Activated CD4-positive, alpha-beta T cell treated with anti-CD3 and anti-CD28 coated beads for 1 hour (primary cell): ENCODE results near the gene IGF2R.

Experiments used
- DNase-seq: peaks from one replicate; pipeline ENCODE4 v3.0.0-alpha.2; 2020

IGF2R gene

DNA sequence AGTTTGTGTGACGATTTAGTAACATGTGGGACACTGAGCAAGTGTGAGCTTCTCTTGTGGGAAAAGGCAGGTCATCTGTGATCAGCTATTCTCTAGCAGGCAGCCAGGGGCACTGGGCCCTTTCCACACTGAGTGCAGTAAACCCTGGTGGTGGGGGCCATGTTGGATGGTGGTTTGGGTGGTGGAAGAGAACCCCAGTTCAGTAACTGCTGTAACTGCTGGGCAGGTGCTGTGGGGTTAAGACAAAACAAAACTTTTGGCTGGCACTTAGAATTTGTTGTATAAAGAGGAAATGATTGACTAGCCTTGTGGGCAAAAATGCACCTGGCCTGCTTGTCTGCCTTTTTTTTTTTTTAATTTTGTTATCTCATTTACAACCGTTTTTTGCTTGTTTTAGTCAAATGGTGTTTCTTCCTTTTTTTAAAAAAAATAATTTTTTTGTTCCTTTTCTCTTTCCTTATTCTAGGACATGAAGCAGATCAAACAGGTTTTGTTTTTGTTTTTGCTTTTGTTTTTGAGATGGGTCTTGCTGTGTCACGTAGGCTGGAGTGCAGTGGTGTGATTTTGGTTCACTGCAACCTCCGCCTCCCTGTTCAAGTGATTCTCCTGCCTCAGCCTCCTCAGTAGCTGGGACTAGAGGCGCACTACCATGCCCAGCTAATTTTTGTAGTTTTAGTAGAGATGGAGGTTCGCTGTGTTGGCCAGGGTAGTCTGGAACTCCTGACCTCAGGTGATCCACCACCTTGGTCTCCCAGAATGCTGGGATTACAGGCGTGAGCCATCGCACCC, 59.8 kb downstream of the IGF2R start:
- DNase-seq, result no peak

DNA sequence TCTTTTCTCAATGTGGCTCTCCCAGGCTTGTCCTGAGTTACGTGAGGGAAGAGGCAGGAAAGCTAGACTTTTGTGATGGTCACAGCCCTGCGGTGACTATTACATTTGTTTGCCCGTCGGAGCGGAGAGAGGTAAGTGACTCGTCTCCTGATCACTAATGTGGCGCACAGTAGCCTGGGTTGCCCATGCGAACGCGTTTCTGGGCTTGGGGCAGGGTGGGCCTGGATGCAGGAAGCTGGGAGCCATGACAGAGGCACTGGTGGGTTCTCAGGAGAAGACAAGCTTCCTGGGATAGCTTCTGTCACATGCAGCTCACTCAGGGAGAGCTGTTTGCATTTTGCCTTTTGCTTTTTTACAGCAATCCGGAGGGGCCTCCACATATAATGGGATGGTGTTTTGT, 60.6 kb downstream of the IGF2R start:
- DNase-seq, result no peak

DNA sequence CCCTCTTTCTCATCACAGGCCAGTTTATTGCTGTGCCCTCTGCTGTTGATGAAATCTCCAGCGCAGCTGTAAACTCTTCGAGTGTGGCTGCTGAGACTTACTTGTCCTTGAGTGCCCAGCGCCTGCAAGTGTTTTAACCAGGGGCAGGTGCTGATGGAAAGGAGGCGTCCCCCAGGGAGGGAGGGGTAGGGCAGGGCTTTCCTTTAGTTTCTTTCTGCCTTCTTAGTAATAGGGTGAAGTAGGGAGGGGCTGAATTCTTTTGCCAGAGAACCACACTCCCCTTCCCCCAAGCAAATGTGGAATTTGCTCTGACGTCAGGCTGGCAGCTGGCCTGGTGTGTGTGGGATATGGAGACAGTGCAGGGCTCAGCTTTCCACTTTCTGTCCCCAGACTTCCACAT, 61.2 kb downstream of the IGF2R start:
- DNase-seq, result no peak

DNA sequence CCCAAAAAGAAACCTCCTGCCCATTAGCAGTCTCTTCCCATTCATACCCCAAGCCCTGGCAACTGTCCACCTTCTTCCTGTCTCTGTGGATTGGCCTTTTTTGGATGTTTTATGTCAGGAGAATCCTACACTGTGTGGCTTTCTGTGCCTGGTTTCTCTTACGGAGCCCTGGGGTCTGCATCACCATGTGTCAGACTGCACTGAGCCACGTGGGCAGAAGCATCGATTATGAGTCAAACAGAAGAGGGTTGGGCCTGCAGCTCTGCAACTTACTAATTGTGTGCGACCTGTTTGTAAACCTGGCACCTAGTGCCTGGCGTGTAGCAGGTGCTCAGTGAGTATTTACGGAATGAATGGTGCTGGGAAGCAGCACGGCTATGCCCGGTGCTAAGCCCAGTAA, 62.6 kb downstream of the IGF2R start:
- DNase-seq, result no peak

DNA sequence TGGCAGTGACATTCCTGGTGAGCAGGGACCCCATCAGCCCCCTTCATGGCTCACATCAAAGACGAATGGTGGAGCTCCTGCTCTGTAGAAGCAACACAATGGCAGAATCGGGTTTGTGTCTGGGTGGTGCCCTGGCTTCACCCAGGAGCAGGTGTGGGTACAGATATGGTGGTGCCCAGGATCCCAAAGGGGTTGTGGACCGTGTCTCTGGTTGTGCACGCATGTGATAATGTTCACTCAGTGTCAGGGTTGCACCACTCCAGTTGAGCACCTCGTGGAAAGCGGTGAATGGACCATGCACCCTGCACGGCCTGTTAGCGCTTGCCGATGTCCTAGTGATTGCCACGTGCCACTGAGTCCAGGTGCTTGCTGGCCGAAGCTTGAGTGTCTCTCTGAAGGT, 63.0 kb downstream of the IGF2R start:
- no peak for DNase-seq

DNA sequence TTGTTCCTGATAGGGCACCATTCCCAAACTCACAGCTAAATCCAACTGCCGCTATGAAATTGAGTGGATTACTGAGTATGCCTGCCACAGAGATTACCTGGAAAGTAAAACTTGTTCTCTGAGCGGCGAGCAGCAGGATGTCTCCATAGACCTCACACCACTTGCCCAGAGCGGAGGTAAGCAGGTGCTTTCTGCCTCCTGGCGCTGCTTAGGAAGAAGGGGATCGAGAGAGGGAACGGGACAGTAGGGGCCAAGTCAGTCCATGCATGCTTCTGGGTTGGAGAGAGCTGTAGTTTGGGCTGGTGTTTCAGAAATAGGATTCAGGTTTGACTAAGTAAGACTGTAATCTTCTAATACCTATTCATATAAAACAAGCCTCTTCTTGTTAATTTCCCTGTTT, 63.7 kb downstream of the IGF2R start:
- DNase-seq, result no peak

DNA sequence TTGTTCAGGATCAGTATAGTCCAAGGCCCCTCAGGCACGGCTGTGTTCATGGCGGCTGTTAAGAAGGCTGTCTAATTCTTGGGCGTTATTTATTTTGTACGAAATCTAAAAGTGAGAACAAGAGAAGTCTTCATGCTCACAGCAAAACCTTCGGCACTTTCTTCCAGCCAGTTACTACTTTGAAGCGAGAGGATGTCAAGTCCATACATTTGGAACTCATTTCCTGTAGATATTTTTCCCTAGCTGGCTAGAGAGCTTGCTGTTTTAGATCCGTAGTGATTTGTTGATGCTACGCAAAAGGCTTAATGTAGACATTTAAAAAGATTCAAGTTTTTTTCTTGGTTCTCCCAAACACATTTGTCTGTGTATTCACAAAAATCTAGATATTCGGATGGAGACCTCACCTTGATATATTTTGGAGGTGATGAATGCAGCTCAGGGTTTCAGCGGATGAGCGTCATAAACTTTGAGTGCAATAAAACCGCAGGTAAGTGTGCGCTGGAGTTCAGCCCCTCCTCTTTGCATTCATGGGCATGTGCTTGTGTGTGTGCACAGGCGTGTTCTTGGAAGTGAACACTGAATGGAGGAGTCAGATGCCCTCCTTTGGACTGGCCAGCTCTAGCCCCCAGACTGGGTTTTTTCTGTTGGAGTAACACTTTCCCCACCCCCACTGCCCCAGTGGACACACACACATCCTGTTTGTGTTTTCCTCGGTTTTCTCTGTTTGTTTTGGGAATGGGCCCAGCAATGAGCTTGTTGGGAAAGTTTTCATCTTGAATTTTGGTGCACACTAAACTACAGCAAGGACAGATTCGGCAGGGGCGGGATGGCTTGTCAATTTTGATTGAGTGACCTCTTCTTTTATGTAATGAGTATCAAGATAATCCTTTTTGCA, 65.4 kb downstream of the IGF2R start:
- no peak for DNase-seq

DNA sequence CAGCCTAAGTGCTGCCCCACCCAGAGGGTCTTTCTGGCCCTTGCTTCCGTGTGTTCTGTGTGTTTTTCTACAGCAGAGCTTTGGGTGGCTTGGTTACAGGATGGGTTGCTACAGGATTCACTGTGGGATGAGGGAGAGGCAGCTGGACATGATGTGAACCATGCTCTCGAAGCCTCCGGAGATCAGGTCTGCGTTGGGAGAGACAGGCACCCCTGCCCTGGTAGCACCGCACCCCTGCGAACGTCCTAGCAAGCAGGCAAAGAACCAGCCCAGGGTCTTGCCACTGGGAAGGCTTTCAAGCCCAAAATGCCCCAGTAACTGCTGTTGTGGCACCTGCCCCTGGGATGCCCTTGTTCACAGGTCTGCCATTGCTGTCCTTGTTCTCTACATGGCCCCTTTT, 66.4 kb downstream of the IGF2R start:
- DNase-seq, result no peak

DNA sequence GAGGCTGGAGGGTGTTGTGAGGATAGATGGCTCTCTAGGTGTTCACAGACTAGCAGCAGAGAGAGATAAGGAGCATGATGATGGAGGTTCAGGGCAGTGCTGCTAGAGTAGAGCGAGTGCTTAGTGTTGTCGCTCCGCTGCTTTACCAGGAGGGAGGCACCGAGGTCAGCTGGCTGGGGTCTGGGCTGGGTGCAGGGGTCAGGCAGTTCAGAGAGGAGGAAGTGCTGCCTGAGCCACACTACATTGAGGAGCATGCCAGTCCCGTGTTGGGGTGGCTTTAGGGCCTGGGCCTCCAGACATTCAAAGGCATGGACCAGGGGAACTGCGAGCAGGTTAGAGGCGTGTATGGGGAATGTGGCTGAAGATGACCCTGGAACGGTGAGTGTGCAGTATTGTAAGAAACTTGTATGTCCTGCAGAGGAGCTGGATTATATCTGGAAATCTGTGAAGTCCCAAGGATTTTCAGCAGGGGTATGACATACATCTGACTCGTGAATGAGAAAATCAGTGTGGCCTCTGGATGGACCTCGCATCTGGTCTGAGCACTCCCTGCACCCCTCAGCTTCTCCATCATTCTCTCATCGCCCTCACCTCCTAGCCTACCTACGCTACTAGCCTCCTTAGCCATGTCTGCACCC, 66.9 kb downstream of the IGF2R start:
- no peak for DNase-seq

DNA sequence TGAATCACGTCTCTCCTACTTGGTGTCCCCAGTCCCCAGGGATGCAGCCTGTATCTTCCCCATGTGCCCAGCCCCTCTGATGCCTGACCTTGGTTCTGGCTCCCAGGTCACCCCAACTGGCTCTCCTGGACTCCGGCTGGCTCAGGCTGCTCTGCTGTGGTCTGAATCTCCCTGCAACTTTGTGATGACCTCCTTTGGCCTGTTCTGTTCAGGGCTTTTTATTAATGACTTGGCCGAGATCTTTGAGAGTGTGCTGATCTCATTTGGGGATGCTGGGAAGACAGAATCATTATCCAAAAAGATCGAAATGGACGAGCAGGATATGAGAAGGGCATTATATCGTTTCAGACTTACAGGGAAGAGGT, 67.4 kb downstream of the IGF2R start:
- DNase-seq, result no peak

DNA sequence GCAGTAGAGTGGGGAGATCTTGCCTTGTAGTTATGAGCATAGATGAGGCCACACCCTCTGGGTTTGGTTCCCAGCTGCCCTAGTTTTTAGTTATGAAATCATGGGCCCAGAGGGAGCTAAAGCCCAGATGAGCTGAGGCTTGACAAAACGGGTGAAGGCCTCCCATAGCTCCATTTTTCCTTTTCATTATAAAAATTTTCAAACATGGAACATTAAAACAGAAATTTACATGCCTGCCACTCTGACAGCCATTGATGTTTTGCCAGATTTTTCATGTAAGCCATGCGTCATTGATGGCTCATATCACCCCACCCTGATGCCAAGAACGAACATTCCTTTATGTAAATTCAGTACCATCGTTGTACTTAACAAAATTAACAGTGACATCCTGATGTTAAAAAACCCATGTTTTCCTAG, 67.9 kb downstream of the IGF2R start:
- DNase-seq, result no peak

DNA sequence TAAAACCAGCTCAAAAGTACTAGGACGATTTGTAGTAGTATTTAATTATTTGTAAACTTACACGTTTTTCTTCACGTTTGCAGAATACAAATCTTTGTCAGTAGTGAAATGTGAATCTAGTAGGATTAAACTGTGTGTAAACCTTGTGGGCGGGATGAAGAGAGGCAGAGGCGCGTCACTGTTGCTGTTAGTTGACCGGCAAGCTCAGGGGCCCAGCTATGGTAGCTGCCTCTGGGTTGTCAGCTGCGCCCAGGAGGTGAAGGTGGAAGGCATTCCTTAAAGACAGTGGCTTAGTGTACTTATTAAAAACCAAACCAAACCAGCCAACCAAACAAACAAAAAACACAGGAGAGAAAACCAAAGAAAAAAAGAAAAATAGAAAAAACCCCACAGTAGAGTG, 69.6 kb downstream of the IGF2R start:
- DNase-seq, result no peak

DNA sequence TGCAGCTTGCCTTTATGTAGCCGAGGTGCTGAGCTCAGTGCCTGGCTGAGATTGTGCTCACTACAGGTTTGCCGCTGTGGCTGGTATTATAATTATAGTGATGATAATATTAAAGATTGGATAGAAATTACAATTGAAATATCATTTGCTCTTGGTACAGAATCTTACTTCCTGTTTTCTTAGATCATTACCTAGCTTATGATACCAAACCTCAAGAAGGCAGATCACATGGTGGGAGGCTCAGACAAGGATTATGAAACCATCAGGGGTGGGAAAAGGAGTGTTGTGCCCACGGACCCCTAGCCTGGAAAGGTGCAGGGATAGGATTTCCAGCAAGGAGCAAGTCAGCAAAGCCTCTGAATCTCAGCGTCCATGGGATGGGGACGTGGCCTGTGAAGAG, 70.6 kb downstream of the IGF2R start:
- DNase-seq, result no peak

DNA sequence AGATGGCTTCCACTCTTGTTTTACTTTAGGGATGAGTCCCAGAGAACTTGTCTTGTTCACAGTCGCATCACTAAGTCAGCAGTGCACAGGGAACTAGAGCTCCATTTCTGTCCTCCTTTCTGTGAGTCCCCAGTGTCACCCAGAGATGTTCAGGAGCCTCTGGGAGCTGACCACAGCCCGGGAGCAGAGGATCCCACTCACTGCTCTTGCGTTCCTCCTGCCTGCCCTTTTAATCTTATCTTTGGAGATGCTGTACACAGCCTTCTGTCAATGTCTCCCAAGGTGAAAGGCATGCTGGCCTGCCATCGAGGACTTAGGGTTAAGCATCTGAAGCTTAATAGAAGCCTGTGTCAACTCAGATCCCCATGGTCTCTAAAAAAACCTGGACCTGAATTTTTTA, 71.2 kb downstream of the IGF2R start:
- no peak for DNase-seq

DNA sequence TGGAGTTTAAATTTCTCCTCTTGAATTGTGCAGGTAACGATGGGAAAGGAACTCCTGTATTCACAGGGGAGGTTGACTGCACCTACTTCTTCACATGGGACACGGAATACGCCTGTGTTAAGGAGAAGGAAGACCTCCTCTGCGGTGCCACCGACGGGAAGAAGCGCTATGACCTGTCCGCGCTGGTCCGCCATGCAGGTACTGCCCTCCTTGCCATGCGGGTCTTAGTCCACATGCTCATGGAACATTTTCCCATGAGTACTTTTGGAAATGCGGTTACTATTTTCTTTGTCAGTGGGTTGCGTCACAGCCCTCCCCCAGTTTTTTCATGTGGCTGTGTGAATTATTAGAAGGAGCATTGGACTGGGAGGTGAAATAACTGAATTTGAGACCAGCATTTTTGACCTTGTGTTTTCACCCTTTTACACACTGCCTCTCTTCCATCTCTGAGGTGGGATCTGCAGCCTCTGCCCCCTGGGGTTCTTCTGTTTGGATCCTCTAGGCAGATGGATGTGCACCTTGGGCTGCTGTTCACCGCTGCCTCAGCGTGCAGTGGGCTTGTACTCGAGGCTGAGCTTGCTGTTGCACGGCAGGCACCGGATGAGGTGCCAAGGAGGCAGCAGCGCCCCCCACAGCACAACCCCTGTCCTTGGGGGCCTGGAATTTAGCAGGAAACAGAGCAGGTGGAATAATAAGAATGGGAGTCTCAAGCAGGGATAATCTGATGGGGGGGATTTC, 71.8 kb downstream of the IGF2R start:
- DNase-seq, result no peak

DNA sequence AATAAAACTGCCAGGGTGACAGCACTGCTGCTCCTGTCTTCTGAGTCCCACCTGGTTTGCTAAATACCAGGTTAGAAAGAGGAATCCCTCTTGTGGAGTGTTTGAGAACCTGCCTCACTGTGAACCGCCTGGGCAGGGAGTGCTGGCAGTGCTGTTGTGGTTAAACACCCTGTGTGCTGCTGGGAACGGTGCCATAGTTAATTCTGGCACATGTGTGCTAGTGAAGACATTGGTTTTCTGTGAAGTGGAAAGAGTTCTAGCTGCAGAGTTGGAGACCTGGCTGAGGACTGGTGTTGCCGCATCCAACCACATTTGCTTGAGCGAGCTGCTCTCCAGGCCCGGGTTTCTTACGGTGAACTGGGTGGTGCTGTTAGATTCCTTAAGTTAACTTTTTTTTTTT, 72.7 kb downstream of the IGF2R start:
- no peak for DNase-seq

DNA sequence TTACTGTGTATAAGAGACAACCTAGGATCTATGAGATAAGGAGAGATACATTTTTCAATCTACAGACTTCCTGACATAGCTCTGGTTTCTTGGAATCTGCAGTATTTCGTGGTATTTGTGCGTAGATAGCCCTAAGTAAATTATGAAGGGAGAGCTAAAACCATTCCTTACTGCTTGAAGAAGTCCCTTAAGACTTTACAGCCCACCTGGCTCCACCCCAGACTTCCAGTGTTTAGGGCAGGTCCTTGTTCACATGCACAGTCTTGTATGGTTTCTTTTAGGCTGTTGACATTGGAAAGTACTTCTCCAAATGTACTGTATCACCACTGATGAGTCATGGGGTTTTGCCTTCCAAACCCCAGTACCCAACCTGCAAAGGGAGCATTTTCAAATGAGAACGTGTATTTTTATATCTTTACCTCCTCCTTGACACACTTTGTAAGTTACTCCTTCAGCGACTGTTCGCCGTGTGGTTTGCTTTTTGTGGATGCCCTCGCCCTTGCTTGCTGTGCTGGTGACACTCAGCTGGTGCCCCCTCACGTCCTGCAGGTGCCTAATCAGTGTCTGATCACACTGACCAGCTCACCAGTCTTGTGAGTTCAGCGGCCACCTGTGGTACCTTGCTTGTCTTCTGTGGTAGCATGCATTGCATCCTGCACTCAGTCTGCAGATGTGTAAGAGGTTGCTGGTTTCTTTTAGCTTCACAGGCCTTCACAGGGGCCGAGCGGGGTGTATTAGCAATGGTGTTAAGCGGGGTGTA, 73.3 kb downstream of the IGF2R start:
- DNase-seq, result no peak

DNA sequence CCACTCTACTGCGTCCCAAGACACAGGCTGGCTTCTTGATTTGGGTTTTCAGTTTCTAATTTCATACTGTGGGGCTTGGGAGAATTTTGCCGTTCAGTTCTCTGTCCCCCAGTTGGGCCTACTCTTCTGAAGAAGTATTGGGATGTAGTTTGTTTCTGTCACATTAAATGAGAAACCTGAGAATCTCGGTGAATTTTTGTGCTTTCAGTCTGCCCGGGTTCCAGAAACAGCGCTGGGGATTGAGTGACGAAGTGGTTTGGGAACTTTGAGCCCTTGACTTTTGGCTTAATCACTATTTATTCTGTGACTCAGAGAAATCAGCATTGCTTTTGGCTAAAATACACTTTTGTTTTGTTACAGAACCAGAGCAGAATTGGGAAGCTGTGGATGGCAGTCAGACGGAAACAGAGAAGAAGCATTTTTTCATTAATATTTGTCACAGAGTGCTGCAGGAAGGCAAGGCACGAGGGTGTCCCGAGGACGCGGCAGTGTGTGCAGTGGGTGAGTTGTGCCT, 74.0 kb downstream of the IGF2R start:
- DNase-seq, result no peak

DNA sequence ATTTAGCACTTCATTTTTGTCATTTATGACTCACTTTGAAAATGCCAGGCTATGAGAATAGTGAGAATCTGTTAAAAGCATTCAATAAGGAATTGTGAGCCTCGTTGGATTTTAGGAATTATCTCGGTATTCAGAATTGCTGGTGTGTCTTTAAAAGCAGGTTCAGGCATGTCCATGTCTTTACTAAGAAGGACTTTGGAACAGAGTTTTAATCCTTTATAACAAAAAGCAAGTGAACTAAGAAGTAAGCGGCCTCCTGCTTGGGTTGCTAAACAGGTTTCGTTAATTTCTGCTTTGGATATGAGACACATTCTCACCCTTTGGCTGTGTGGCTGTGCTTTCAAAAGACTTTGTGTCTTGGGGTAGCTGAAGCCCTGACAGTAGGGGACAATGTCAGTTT, 74.9 kb downstream of the IGF2R start:
- no peak for DNase-seq

DNA sequence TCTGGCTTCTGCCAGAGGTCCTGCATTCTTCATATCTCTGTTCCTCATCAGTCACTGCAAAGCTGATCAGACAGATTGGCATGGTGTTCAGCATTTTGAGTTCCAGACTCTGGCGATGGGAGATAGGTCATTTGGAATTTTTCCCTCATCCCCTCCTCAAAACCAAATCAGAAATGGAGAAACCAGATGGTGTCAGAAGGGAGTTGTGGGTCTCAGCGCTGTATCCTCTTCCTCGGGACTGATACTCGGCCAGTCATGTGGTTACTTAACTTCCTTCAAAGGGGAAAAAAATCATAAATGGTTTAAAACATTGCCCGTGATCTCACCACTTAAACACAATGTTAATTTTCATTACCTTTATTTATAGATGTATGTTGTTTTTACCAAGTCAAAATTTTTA, 75.8 kb downstream of the IGF2R start:
- DNase-seq, result no peak

DNA sequence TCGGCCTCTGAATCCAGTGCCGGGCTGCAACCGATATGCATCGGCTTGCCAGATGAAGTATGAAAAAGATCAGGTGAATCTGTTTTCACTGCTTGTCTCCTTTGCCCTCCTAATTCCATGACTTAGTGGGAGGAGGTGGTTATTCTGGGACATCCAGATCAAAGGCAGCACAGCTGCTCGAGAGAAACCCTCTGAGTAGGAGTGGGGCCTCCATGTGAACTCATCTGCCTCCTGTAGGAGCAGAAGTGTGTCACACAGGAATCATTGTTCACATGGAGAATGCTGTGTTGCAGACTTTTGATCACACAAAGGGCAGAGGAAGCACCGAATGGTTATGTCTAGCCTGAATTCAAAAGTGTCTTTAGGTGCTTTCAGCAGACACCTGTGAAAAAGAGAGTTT, 79.6 kb downstream of the IGF2R start:
- DNase-seq, result no peak

DNA sequence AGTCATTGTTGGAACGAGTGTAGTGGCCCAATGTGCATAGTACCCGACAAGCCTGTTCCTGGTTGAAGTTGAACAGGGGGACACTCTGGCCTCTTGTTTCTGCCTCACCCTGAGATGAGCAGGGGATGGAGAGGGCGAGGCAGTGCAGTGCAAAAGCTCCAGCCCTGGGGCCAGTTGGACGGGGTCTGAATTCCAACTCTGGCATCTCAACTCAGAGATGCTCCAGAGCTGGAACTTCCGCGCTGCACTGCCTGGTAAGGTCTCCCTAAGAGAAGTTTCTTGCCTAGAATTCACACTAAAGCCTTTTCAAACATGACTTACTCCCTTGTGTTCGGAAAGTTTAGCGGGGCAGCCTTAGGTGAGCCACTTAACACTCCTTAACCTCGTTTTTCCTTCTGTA, 80.5 kb downstream of the IGF2R start:
- no peak for DNase-seq
